HL-60 (cell line): ENCODE results near the gene IL11.
"Not testable (repeated sequence)": the region's sequence is repeated elsewhere in the genome, so short reads cannot be mapped to it uniquely, and the experiment has no call there.

ENCODE experiments used
- CTCF ChIP-seq: IDR thresholded peaks from one replicate; pipeline ENCODE4 v1.5.1; 2011; ENCODE audit warnings: low read length, control low read depth, inconsistent platforms; ENCODE audit not compliant: insufficient read depth
- GABPA ChIP-seq: IDR thresholded peaks from 2 replicates; pipeline ENCODE4 v1.6.1; 2012; ENCODE audit warnings: low read depth
- POLR2AphosphoS5 ChIP-seq: IDR thresholded peaks from 2 replicates; pipeline ENCODE4 v1.6.1; 2012; ENCODE audit warnings: low read depth
- REST ChIP-seq: IDR thresholded peaks from 2 replicates; pipeline ENCODE4 v1.6.1; 2012; ENCODE audit warnings: low read depth; ENCODE audit not compliant: insufficient replicate concordance
- SPI1 ChIP-seq: IDR thresholded peaks from 2 replicates; pipeline ENCODE4 v1.6.1; 2012; ENCODE audit warnings: low read depth, mild to moderate bottlenecking, borderline replicate concordance

- not testable (repeated sequence) for TF ChIP-seq CTCF, POLR2AphosphoS5, REST, GABPA, SPI1
Measured at GRCh38 chr19:55401390-55401789, 31.1 kb upstream of the IL11 start.
